ENCODE data around the gene AMPD3.

Gene AMPD3

DNA sequence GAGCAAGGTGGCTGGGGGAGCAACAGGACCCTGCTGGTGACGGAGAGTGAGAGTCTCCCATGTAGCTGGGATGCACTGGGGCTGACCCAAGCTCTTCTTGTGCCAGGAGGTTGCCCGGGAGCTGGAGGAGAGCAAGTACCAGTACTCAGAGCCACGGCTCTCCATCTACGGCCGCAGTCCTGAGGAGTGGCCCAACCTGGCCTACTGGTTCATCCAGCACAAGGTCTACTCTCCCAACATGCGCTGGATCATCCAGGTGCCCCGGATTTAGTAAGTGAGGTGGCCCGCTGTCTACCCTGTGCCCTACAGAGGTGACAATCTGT lies 40.4 kb downstream of the AMPD3 start:
- Histone ChIP-seq H3K27me3 (replicated peaks; ENCODE audit: insufficient read depth, low read length) (no peaks in the 10 kb centered on the region), H3K9me2 (replicated peaks; ENCODE audit: insufficient read depth, low read length) (no peaks in the 10 kb centered on the region), H3K9ac (ENCODE audit: low read length) (no peak overlapping the region), H3K4me1 (ENCODE audit: low read length) (no peaks in the 10 kb centered on the region), H3K4me2 (ENCODE audit: low read depth, low read length) (no peak overlapping the region), H4K20me1 (ENCODE audit: insufficient read depth, low read length) (no peaks in the 10 kb centered on the region), H2AFZ (ENCODE audit: low read length) (no peak overlapping the region), H3K36me3 (replicated peaks; ENCODE audit: insufficient read depth, low read length) (no peaks in the 10 kb centered on the region), H3F3A (ENCODE audit: insufficient read depth, low read length) (no peaks in the 10 kb centered on the region), H3K79me2 (ENCODE audit: low read length) (no peaks in the 10 kb centered on the region), H3K27ac (ENCODE audit: low read length) (no peak overlapping the region), H3K4me3 (ENCODE audit: low read length) (no peak overlapping the region), H3K9me3 (replicated peaks; ENCODE audit: insufficient read depth, low read length) (no peaks in the 10 kb centered on the region)
- no peak for TF ChIP-seq EZH2phosphoT487 (IDR thresholded peaks at IDR 0.05; ENCODE audit: low read length)
- no peak for TF ChIP-seq EZH2 (optimal IDR thresholded peaks at IDR 0.05; ENCODE audit: low read depth, low read length)
- TF ChIP-seq, protein P1, sequence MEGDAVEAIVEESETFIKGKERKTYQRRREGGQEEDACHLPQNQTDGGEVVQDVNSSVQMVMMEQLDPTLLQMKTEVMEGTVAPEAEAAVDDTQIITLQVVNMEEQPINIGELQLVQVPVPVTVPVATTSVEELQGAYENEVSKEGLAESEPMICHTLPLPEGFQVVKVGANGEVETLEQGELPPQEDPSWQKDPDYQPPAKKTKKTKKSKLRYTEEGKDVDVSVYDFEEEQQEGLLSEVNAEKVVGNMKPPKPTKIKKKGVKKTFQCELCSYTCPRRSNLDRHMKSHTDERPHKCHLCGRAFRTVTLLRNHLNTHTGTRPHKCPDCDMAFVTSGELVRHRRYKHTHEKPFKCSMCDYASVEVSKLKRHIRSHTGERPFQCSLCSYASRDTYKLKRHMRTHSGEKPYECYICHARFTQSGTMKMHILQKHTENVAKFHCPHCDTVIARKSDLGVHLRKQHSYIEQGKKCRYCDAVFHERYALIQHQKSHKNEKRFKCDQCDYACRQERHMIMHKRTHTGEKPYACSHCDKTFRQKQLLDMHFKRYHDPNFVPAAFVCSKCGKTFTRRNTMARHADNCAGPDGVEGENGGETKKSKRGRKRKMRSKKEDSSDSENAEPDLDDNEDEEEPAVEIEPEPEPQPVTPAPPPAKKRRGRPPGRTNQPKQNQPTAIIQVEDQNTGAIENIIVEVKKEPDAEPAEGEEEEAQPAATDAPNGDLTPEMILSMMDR (IDR thresholded peaks at IDR 0.05; ENCODE audit: low read length), result no peak
- no peak for DNase-seq

DNA sequence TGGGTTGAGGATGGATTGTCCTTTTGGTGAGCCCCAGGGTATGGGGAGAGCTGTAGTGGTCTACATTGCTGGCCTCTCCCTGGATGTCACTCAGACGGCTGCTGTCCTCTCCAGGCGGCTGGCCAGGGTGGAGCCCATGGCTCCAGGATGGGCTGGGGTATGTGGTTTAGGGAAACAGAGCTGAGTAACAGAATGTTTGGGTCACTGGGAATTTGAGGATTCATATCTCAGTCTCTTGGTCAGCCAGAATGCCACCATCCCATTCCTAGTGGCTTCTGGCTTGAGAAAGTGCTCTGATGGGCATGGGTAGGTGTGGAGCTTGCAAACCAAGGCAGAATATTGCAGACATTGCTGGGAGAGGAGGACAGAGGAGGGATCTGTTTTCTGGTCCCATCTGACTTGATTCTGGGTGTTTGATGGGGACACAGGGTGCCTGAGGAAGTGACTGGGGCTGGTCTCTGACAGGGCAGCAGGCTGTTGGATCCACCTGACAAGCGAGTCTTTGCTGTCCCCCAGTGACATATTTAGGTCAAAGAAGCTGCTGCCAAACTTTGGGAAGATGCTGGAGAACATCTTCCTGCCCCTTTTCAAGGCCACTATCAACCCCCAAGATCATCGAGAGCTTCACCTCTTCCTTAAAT lies 41.4 kb downstream of the AMPD3 start:
- Histone ChIP-seq H3K4me2 (ENCODE audit: low read depth, low read length) (no peak overlapping the region), H2AFZ (ENCODE audit: low read length) (no peak overlapping the region), H3F3A (ENCODE audit: insufficient read depth, low read length) (no peaks in the 10 kb centered on the region), H3K4me3 (ENCODE audit: low read length) (no peak overlapping the region), H3K4me1 (ENCODE audit: low read length) (no peaks in the 10 kb centered on the region), H4K20me1 (ENCODE audit: insufficient read depth, low read length) (no peaks in the 10 kb centered on the region), H3K9me2 (replicated peaks; ENCODE audit: insufficient read depth, low read length) (no peaks in the 10 kb centered on the region), H3K27ac (ENCODE audit: low read length) (no peak overlapping the region), H3K9ac (ENCODE audit: low read length) (no peak overlapping the region), H3K79me2 (ENCODE audit: low read length) (no peaks in the 10 kb centered on the region), H3K9me3 (replicated peaks; ENCODE audit: insufficient read depth, low read length) (no peaks in the 10 kb centered on the region), H3K36me3 (replicated peaks; ENCODE audit: insufficient read depth, low read length) (no peaks in the 10 kb centered on the region), H3K27me3 (replicated peaks; ENCODE audit: insufficient read depth, low read length) (no peaks in the 10 kb centered on the region)
- no peak for DNase-seq
- TF ChIP-seq EZH2phosphoT487 (IDR thresholded peaks at IDR 0.05; ENCODE audit: low read length), result no peak
- TF ChIP-seq EZH2 (optimal IDR thresholded peaks at IDR 0.05; ENCODE audit: low read depth, low read length), result no peak
- TF ChIP-seq, protein P1 (IDR thresholded peaks at IDR 0.05; ENCODE audit: low read length), result no peak

DNA sequence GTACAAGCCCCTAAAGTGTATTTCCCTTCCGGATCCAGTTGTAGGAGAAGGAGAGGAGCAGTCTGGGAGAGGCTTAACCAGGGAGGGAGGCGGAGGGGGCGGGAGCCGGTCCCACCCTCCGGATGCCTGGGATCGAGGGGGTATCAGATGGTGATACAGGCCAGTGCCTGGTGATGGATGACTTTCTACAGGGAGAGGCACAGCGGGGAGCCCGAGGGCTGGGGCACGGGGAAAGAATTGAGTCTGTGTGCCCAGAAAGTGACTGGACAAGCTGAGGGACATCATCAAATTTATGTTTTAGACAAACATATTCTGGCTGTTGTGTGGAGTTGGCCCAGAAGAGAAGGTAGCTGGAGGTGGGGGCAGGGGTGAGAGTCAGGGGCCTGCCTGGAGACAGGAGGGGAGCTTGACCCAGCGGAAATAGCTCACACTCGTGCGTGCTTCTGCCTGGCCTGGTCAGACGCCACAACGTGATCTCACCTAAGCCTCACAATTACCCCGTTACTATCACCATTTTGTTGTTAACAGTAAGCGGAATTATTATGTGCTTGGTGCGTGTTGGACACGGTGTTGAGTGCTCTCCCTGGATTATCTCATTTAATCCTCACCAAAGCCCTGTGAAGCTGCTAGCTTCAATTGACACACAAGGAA lies 42.4 kb downstream of the AMPD3 start:
- TF ChIP-seq EZH2 (optimal IDR thresholded peaks at IDR 0.05; ENCODE audit: low read depth, low read length), result no peak
- TF ChIP-seq, protein P1 (IDR thresholded peaks at IDR 0.05; ENCODE audit: low read length), result no peak
- TF ChIP-seq EZH2phosphoT487 (IDR thresholded peaks at IDR 0.05; ENCODE audit: low read length), result no peak
- H3K9me2 ChIP-seq (replicated peaks; ENCODE audit: insufficient read depth, low read length), result no peaks in the 10 kb centered on the region
- H4K20me1 ChIP-seq (ENCODE audit: insufficient read depth, low read length), result no peaks in the 10 kb centered on the region

More for the DNA sequence above, 42.4 kb downstream of the AMPD3 start:
- no peak overlapping the region for H2AFZ ChIP-seq (ENCODE audit: low read length)
- H3K79me2 ChIP-seq (ENCODE audit: low read length), result no peaks in the 10 kb centered on the region
- no peak overlapping the region for H3K27ac ChIP-seq (ENCODE audit: low read length)
- no peak overlapping the region for H3K9ac ChIP-seq (ENCODE audit: low read length)
- H3K4me3 ChIP-seq (ENCODE audit: low read length), result no peak overlapping the region
- no peak for DNase-seq
- H3K36me3 ChIP-seq (replicated peaks; ENCODE audit: insufficient read depth, low read length), result no peaks in the 10 kb centered on the region; the same call in 1 of the 2 replicates
- no peak overlapping the region for H3K4me2 ChIP-seq (ENCODE audit: low read depth, low read length)
- H3F3A ChIP-seq (ENCODE audit: insufficient read depth, low read length), result no peaks in the 10 kb centered on the region
- H3K4me1 ChIP-seq (ENCODE audit: low read length), result no peaks in the 10 kb centered on the region
- H3K27me3 ChIP-seq (replicated peaks; ENCODE audit: insufficient read depth, low read length), result no peaks in the 10 kb centered on the region
- no peaks in the 10 kb centered on the region for H3K9me3 ChIP-seq (replicated peaks; ENCODE audit: insufficient read depth, low read length)

Measured in MM.1S (cell line).